Endothelial cell of umbilical vein (primary cell): ENCODE measurements around the gene SLC25A24.

ENCODE experiments used
- EZH2 ChIP-seq: IDR thresholded peaks from 2 replicates; pipeline ENCODE4 v1.6.1; 2012; ENCODE audit warnings: borderline replicate concordance, low read depth, mild to moderate bottlenecking, moderate library complexity, low read length, inconsistent platforms; ENCODE audit not compliant: severe bottlenecking
- JUN ChIP-seq: IDR thresholded peaks from 2 replicates; pipeline ENCODE4 v1.6.1; 2011; ENCODE audit warnings: borderline replicate concordance, low read depth; ENCODE audit not compliant: insufficient read length, insufficient read depth
- MAX ChIP-seq: IDR thresholded peaks from 2 replicates; pipeline ENCODE4 v1.6.1; 2011; ENCODE audit not compliant: insufficient read depth, insufficient read length
- POLR2A ChIP-seq: IDR thresholded peaks from 2 replicates; pipeline ENCODE4 v1.6.1; 2012; ENCODE audit warnings: low read depth, mild to moderate bottlenecking, control low read depth, low read length
- POLR2AphosphoS5 ChIP-seq: IDR thresholded peaks from 2 replicates; pipeline ENCODE4 v1.6.1; 2012; ENCODE audit warnings: low read depth, mild to moderate bottlenecking, control low read depth, low read length, moderate library complexity; ENCODE audit not compliant: insufficient read depth
- TF ChIP-seq, protein P1 (sequence below), 2 donors: IDR thresholded peaks; 1 replicate in 1 of 2; 2 replicates in 1 of 2; pipeline ENCODE4 v1.5.1; 2011; ENCODE audit warnings: low read length in 2 of 2, mild to moderate bottlenecking in 2 of 2, moderate library complexity in 2 of 2, control low read depth in 1 of 2, inconsistent platforms in 1 of 2, low read depth in 1 of 2; ENCODE audit not compliant: insufficient read depth in 1 of 2; ENCODE audit errors: extremely low read depth in 1 of 2

GRCh38 chr1:108154314-108154713 is 45.8 kb downstream of the SLC25A24 start:
- TF ChIP-seq JUN (no peak), POLR2A (no peak), EZH2 (no peak), POLR2AphosphoS5 (no peak), MAX (no peak)
- TF ChIP-seq, protein P1, sequence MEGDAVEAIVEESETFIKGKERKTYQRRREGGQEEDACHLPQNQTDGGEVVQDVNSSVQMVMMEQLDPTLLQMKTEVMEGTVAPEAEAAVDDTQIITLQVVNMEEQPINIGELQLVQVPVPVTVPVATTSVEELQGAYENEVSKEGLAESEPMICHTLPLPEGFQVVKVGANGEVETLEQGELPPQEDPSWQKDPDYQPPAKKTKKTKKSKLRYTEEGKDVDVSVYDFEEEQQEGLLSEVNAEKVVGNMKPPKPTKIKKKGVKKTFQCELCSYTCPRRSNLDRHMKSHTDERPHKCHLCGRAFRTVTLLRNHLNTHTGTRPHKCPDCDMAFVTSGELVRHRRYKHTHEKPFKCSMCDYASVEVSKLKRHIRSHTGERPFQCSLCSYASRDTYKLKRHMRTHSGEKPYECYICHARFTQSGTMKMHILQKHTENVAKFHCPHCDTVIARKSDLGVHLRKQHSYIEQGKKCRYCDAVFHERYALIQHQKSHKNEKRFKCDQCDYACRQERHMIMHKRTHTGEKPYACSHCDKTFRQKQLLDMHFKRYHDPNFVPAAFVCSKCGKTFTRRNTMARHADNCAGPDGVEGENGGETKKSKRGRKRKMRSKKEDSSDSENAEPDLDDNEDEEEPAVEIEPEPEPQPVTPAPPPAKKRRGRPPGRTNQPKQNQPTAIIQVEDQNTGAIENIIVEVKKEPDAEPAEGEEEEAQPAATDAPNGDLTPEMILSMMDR (IDR thresholded peaks at IDR 0.05; ENCODE audit: extremely low read depth in 1 of 2, insufficient read depth in 1 of 2, low read depth in 1 of 2, low read length in 2 of 2), result no peak
